ENCODE measurements around the gene ZC3HAV1.

GRCh38 chr7:139016931-139017511 lies 92.5 kb downstream of the ZC3HAV1 start:
- TF ChIP-seq E2F4 (IDR thresholded peaks at IDR 0.05; ENCODE audit: low read depth, low read length) (no peak), NR2C2 (IDR thresholded peaks at IDR 0.05; ENCODE audit: borderline replicate concordance, control insufficient read depth, insufficient read length, low read depth) (no peak), SREBF2 (IDR thresholded peaks at IDR 0.05; ENCODE audit: low read length) (no peak), ZNF274 (IDR thresholded peaks at IDR 0.05; ENCODE audit: insufficient read depth, insufficient read length) (no peak), FOS (IDR thresholded peaks at IDR 0.05; ENCODE audit: borderline replicate concordance, extremely low read depth, insufficient read length) (no peak), CBFB (IDR thresholded peaks at IDR 0.05; ENCODE audit: low read depth) (no peak), SUPT20H (IDR thresholded peaks at IDR 0.05; ENCODE audit: borderline replicate concordance, control insufficient read depth, low read depth, low read length) (no peak), PBX3 (IDR thresholded peaks at IDR 0.05; ENCODE audit: insufficient replicate concordance, low read depth, low read length) (no peak)
- TF ChIP-seq, protein P1, sequence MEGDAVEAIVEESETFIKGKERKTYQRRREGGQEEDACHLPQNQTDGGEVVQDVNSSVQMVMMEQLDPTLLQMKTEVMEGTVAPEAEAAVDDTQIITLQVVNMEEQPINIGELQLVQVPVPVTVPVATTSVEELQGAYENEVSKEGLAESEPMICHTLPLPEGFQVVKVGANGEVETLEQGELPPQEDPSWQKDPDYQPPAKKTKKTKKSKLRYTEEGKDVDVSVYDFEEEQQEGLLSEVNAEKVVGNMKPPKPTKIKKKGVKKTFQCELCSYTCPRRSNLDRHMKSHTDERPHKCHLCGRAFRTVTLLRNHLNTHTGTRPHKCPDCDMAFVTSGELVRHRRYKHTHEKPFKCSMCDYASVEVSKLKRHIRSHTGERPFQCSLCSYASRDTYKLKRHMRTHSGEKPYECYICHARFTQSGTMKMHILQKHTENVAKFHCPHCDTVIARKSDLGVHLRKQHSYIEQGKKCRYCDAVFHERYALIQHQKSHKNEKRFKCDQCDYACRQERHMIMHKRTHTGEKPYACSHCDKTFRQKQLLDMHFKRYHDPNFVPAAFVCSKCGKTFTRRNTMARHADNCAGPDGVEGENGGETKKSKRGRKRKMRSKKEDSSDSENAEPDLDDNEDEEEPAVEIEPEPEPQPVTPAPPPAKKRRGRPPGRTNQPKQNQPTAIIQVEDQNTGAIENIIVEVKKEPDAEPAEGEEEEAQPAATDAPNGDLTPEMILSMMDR (IDR thresholded peaks at IDR 0.05 in 2 of 3, conservative IDR thresholded peaks at IDR 0.05 in 1 of 3; ENCODE audit: control insufficient read depth in 2 of 3, extremely low read depth in 1 of 3, insufficient read depth in 1 of 3, low read depth in 3 of 3, low read length in 3 of 3): peak; percentile 76 to 81 (median 79)

Measured in GM12878 (cell line).